Right renal pelvis (tissue), 4 donors: Measurements from ENCODE around the gene PACSIN2. TPM values are rescaled to one million over a fixed set of nuclear protein-coding genes. Genes with fewer than 3 reads are reported as not detected.
A peak's percentile ranks its signal among the peaks of the same experiment; 100 is the strongest.
"Not testable (repeated sequence)": the region's sequence is repeated elsewhere in the genome, so short reads cannot be mapped to it uniquely, and the experiment has no call there.

Experiments used
- DNase-seq, 4 donors: peaks; one replicate each; pipeline ENCODE4 v3.0.0-alpha.2; 2013; ENCODE audit warnings: low read depth in 4 of 4, low spot score in 3 of 4, missing footprints in 1 of 4
- polyA plus RNA-seq, 4 donors: library from polyadenylated mRNA; unstranded; fragments of 120-200 nt; gene quantifications; one replicate each; pipeline ENCODE4 v1.2.1, GENCODE V29; 2013; ENCODE audit not compliant: insufficient read length in 4 of 4

Gene PACSIN2
- polyA plus RNA-seq, 4 donors: 64.6 to 68.8 (median 67.8) TPM

GRCh38 chr22:42969348-42969975 lies 45.5 kb downstream of the PACSIN2 start:
- no peak for DNase-seq

GRCh38 chr22:42967933-42968332 lies 47.0 kb downstream of the PACSIN2 start:
- DNase-seq: no peak

- no peak for DNase-seq
Measured at GRCh38 chr22:42967005-42967404, 47.9 kb downstream of the PACSIN2 start.

- DNase-seq: no peak
Measured at GRCh38 chr22:42966497-42966896, 48.5 kb downstream of the PACSIN2 start.

- DNase-seq: no peak
Measured at GRCh38 chr22:42964994-42965699, 49.8 kb downstream of the PACSIN2 start.

GRCh38 chr22:42963231-42963595 lies 51.7 kb downstream of the PACSIN2 start:
- DNase-seq: no peak

- no peak for DNase-seq
Measured at GRCh38 chr22:42962295-42963230, 52.4 kb downstream of the PACSIN2 start.

GRCh38 chr22:42961810-42962209 lies 53.1 kb downstream of the PACSIN2 start:
- no peak for DNase-seq

- DNase-seq: not testable (repeated sequence)
Measured at GRCh38 chr22:42961400-42961690, 53.6 kb downstream of the PACSIN2 start.

- DNase-seq: no peak
Measured at GRCh38 chr22:42960531-42961399, 54.2 kb downstream of the PACSIN2 start.

GRCh38 chr22:42959576-42960509 lies 55.1 kb downstream of the PACSIN2 start:
- peak in 3 of 4 donors; percentile 30 to 41 (median 39) for DNase-seq

- DNase-seq: no peak
Measured at GRCh38 chr22:42958937-42959336, 56.0 kb downstream of the PACSIN2 start.

GRCh38 chr22:42957958-42958357 lies 57.0 kb downstream of the PACSIN2 start:
- no peak for DNase-seq

GRCh38 chr22:42957544-42957943 lies 57.4 kb downstream of the PACSIN2 start:
- no peak for DNase-seq

- DNase-seq: no peak
Measured at GRCh38 chr22:42955848-42956247, 59.1 kb downstream of the PACSIN2 start.

- DNase-seq: no peak
Measured at GRCh38 chr22:42955087-42955635, 59.8 kb downstream of the PACSIN2 start.

- not testable (repeated sequence) for DNase-seq
Measured at GRCh38 chr22:42953751-42954150, 61.2 kb downstream of the PACSIN2 start.

- no peak for DNase-seq
Measured at GRCh38 chr22:42951093-42951710, 63.7 kb downstream of the PACSIN2 start.

GRCh38 chr22:42950281-42950680 lies 64.7 kb downstream of the PACSIN2 start:
- DNase-seq: no peak
